Testis (tissue), 3 donors: ENCODE data around the gene LIPJ. TPM values are rescaled to one million over a fixed set of nuclear protein-coding genes. Genes with fewer than 3 reads are reported as not detected.

Experiments used
- DNase-seq: peaks from one replicate; pipeline ENCODE4 v3.0.0-alpha.2; 2019
- H3K27ac ChIP-seq, 2 donors: fragments of 200-600 bp; sonication (generic); one replicate each; pipeline ENCODE4 v1.5.1; 2019
- H3K27me3 ChIP-seq: fragments of 200-600 bp; sonication (generic); one replicate; pipeline ENCODE4 v1.5.1; 2019
- H3K36me3 ChIP-seq: fragments of 200-600 bp; sonication (generic); one replicate; pipeline ENCODE4 v1.5.1; 2017; ENCODE audit warnings: low read depth; ENCODE audit errors: missing control alignments
- H3K4me1 ChIP-seq: fragments of 200-600 bp; sonication (generic); one replicate; pipeline ENCODE4 v1.5.1; 2019
- H3K4me3 ChIP-seq, 2 donors: fragments of 200-600 bp; sonication (generic); one replicate each; pipeline ENCODE4 v1.5.1; 2017 to 2019
- H3K9me3 ChIP-seq: fragments of 200-600 bp; sonication (generic); one replicate; pipeline ENCODE4 v1.5.1; 2017
- CTCF ChIP-seq, 3 experiments: fragments of 450-650 bp in 2 of 3; fragments of 200-600 bp in 1 of 3; sonication (generic) in 1 of 3; IDR thresholded peaks; one replicate each; pipeline ENCODE4 v1.5.1; 2016 to 2019; ENCODE audit warnings: antibody characterized with exemption in 3 of 3, mild to moderate bottlenecking in 2 of 3, moderate library complexity in 1 of 3
- POLR2A ChIP-seq: fragments of 450-650 bp; IDR thresholded peaks from one replicate; pipeline ENCODE4 v1.6.1; 2017; ENCODE audit warnings: antibody characterized with exemption, mild to moderate bottlenecking, moderate library complexity
- WGBS, 2 donors: methylation state at CpG; one replicate each; pipeline ENCODE4 v1.1.5; 2018; 5-methylcytosine and 5-hydroxymethylcytosine counted together
- intact Hi-C: fragments of 100-400 bp; cut with DNase I; formaldehyde crosslinking; loops from one replicate; pipeline ENCODE4 v1.15.1; 2023; ENCODE audit warnings: low total_unique reads
- polyA plus RNA-seq: library from polyadenylated mRNA; stranded (reverse); fragments of 350-450 nt; fragmentation: Illumina TruSeq; extraction: RNeasy Lipid Tissue Mini Kit (QIAGEN cat#74804); gene quantifications from one replicate; pipeline ENCODE4 v1.2.3, GENCODE V29; 2014; ENCODE audit warnings: low read depth, low replicate concordance; ENCODE audit not compliant: insufficient read depth
- total RNA-seq, 2 donors: library from RNA; depleted of rRNA; stranded (reverse); fragments of >200 nt; gene quantifications; one replicate each; pipeline ENCODE4 v1.2.3, GENCODE V29; 2016

LIPJ gene
- total and polyA plus RNA-seq, 3 donors from 2014 or later: 3.5 to 10.4 (median 4.2) TPM

- 82 to 89% methylated on average over 6 of the region's 6 CpGs for WGBS, 2 donors
- H3K27me3 ChIP-seq: no peaks in the 10 kb centered on the region
- no peak overlapping the region for H3K27ac ChIP-seq
- H3K36me3 ChIP-seq: no peaks in the 10 kb centered on the region
- H3K4me1 ChIP-seq: no peaks in the 10 kb centered on the region
- no peak for DNase-seq
- intact Hi-C loops: no loop called here
- H3K9me3 ChIP-seq: no peaks in the 10 kb centered on the region
- TF ChIP-seq CTCF (IDR thresholded peaks at IDR 0.05) (no peak), POLR2A (no peak)
- no peak overlapping the region for H3K4me3 ChIP-seq
Observed at GRCh38 chr10:88608052-88608732, 21.6 kb downstream of the LIPJ start.

DNA sequence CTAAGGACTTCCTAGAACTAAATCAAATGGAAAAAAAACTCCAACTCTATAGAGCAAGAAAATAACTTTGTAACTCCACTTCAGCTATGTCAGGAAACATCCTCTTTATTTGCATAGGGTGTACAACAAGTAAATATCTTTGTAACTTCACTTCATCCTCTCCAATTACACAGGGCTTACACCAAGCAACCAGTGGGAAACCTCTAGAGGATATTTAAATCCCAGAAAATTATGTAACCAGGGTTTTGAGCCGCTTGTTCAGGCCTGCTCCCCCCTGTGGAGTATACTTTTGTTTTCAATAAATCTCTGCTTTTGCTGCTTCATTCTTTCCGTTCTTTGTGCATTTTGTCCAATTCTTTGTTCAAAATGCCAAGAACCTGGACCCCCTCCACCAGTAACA is 22.2 kb downstream of the LIPJ start:
- Histone ChIP-seq H3K36me3 (no peaks in the 10 kb centered on the region), H3K4me1 (no peaks in the 10 kb centered on the region), H3K9me3 (no peaks in the 10 kb centered on the region), H3K27me3 (no peaks in the 10 kb centered on the region), H3K4me3 (no peak overlapping the region), H3K27ac (no peak overlapping the region)
- no peak for TF ChIP-seq CTCF (IDR thresholded peaks at IDR 0.05)
- TF ChIP-seq POLR2A: no peak
- DNase-seq: no peak
- 80 to 82% methylated on average over 2 of the region's 2 CpGs for WGBS, 2 donors
- intact Hi-C loops: no loop called here

DNA sequence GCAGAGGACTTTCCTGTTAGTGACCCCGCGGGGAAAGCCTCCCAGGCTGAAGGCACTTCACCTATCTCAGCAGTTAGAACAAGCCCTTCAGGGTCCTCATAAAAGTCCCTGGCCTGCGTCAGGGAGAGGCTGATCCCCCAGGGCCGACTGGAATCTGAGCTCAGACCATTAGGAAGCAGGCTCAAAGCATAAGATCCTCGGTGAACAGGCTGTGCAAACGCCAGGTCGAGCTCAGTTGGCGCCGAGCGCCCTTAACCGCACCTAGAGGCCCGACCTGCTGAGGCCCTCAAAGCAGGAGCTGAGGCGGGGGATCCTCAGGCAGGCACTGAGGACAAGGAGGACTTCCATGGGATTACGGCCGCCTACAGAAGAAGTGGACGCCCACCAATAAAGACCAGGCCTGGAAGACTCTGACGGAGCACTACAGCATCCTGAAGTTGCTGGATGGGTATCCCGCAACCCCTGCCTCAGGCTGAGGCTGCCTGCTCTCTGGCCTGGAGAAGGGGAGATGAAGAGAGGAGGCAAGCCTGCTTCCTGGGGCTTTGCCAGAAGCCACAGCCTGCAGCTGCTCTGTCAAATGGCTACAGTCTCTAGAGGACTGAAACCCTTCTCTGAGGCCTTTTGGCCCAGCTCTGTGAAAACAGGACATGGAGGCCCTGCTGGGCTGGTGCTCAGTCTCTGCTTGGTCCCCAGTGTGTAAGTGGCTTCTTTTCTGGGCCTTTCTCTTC is 29.9 kb downstream of the LIPJ start:
- no peak overlapping the region for H3K27ac ChIP-seq
- intact Hi-C loops: no loop called here
- peak; percentile 12 for DNase-seq
- H3K36me3 ChIP-seq: no peaks in the 10 kb centered on the region
- no peak for TF ChIP-seq CTCF (IDR thresholded peaks at IDR 0.05)
- TF ChIP-seq POLR2A: no peak
- H3K4me1 ChIP-seq: no peaks in the 10 kb centered on the region
- no peaks in the 10 kb centered on the region for H3K27me3 ChIP-seq
- WGBS, 2 donors: 62 to 84% methylated on average over 6 to 18 of the region's 18 CpGs
- H3K4me3 ChIP-seq: no peak overlapping the region
- no peaks in the 10 kb centered on the region for H3K9me3 ChIP-seq

GRCh38 chr10:88617772-88618300 is 31.3 kb downstream of the LIPJ start:
- Histone ChIP-seq H3K27ac (no peak overlapping the region), H3K9me3 (no peaks in the 10 kb centered on the region), H3K27me3 (no peaks in the 10 kb centered on the region), H3K4me3 (no peak overlapping the region), H3K4me1 (no peaks in the 10 kb centered on the region), H3K36me3 (no peaks in the 10 kb centered on the region)
- TF ChIP-seq POLR2A (no peak), CTCF (IDR thresholded peaks at IDR 0.05) (no peak)
- 75 to 97% methylated on average over 1 of the region's 1 CpG for whole genome bisulfite sequencing, 2 donors
- DNase-seq: no peak
- intact Hi-C loops: no loop called here
